T-helper 9 cell (primary cell): Measurements from ENCODE around the gene GNAS.

Source experiments
- DNase-seq: peaks from one replicate; pipeline ENCODE4 v3.0.0-alpha.2; 2020

GNAS gene

DNA sequence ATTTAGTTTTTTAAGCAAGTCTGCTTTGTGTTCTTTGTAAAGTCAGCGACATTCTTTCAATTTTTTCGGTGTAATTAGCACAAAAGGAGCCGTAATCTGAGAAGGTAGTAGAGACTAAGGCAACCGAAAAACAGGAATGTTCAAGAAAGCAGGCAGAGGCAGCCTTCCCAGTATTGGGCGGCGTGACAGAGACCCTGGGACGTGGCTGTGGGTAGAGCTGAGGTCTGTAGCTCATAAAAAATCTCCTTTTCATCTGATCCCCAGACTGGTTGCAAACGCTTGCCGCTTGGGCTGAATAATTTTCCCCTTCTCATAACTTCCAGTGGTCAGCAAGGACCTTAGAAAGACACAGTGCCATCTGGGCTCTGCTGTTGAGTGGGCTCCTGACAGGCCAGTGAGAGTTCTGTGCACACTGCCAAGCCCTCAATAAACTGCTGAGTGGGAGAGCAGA lies 30.8 kb downstream of the GNAS start:
- DNase-seq: no peak

DNA sequence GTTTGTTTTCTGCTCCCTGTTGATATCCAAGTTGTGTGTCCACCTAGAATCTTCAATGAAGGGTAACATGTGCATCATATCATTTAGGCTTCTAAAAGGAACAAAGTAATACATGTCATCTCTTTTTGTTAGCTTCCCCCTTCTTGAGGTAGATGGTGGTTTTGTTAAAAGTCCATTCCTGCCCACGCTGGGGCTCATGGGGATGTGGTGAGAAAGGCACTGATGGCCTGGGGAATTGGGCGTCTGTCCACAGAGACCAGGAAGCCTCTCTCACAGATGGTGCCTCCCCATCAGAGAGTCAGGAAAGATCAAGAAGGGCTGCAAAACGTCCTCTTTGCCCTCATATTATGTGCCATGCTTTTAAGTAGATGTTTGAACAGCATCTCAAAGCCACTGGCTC lies 32.5 kb downstream of the GNAS start:
- DNase-seq: no peak

DNA sequence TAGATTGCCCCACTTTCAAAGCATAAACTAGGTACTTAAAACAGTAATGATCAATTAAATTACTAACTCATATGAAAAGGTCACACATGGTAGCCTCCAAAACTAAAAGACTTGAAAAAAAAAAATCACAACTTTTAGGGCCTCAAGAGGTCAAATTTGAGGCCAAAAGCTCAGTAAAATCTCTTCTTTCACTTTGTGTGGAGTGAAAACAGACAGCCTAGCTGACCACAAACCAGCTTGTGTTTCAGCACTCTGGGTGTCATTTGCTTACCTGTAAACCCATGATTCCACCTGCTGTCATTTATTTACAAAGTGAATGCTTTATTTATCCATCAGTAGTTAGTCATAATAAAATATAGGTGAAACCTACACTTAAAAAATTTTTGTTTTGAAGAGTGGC lies 34.0 kb downstream of the GNAS start:
- DNase-seq: no peak

DNA sequence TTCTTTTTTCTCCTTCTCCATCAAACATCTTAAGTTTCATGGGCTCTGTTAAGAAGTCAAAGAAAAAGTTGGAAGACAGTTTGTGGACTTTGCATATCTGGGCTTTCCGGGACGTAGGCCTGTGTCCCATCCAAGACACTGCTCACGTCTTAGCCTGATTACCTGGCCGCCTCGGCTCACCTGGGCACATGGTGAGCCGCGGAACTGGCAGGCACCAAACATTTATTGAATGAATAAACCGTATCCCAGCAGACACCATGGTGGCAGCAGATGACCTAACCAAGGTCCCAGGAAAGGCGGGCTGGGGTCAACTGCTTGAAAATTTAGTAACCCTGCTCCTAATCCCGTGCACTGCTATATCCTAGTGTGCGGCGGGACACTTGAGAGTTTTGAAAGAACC lies 35.6 kb downstream of the GNAS start:
- DNase-seq: no peak

DNA sequence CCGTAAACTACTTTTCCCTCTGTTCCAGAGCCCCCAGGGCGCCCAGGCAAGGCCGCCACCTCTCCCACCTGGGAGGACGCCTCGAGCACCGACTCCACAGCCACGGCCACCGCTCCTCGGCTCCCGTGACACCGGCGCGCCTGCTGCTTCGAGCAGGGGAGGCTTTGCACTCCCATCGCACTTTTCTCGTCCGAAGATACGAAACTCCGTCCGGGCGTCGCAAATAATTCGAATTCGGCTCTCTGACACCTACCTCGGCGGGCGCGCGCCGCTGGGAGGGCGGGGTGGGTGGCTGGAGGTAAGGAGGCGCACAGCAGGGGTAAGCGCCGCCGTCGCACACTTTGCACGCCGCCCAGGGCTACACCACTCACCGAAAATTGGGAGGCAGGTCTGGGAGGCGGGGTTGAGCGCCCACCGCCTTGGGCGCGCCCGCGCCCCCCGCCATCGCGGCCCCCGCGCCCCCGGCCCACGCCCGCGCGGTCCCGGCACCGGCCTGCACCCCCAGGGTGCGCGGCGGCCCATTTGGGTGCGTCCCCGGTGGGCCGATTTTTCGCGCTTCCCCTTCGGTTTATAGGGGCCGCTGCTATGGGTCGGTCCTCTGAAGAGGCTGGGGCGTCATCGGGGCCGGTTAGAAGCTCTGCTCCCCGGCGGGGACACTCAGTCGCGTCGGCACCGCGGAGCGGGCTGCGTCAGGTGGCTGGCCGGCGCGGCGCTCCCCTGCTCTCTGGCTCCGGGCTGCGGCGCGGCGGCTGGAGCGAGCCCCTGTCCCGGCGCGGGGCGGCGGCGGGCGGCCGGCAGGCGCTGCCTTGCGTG lies 36.2 kb downstream of the GNAS start:
- DNase-seq: peak; percentile 75

DNA sequence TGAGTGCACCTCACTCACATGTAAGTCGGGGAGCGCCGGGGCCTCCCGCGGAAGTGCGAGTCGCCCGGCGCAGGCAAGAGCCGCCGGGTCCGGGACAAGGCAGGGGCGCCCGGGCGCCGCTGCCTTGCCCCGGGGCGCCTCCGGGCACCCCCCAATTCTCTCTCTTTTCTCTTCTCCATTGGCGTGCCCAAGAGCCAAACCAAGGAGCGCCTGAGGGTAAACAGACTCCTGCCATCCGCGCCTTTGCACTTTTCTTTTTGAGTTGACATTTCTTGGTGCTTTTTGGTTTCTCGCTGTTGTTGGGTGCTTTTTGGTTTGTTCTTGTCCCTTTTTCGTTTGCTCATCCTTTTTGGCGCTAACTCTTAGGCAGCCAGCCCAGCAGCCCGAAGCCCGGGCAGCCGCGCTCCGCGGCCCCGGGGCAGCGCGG lies 36.8 kb downstream of the GNAS start:
- no peak for DNase-seq

DNA sequence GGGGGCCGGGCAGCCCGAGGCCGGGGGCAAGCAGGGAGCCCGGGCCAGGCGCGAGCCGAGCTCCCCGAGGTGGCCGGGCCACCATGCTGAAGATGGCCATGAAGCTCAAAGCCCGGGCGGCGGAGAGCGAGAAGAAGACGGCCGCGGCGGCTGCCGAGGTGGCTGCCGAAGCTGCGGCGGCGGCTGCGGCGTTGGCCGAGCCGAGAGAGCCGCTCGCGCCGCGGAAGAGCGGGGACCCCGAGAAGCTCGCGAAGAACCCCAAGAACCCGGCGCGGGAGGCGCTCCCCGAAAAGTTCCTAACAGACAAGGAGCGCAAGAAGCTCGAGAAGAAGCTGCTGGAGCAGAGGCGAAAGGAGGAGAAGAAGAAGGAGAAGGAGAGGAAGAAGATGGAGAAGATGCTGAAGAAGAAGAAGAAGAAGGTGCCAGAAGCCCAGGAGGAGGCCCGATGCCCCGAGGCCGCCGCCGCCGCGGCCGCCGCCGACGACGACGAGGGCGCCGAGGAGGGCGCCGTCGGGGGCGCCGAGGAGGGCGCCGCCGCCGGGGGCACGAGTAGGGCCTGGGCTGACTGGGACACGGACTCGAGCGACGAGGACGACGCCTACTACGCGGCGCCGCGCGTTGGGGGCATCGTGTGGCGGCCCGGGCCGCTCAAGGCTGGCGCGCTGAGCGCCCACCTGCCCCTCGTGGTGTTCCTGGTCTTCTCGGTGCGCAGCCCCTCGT lies 37.4 kb downstream of the GNAS start:
- DNase-seq: no peak

DNA sequence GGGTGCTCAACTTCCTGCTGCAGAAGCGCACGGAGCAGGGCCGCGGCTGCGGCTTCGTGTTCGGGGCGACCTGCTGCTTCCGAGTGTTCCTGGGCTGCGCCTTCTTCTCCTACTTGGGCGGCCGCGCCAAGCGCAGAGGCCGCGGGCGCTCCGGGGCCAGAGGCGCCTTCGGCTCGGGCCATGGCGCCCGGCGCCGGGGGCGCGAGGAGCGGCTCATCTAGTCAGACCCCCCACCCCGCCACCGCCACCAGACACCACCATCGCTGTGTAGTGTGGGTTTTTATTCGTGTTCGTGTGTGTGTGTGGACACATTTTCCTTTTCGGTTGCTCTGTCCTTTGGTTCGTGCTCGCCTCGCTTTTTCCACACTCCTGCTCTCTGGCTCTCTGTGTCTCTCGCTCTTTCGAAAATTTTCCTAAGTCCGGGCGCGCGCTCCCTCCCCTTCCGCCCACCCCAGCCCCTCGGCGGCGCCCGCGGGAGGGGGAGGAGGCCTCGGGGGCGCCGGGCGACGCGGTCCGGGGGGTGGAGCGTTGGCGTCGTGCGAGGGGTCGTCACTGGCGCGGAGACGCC lies 38.1 kb downstream of the GNAS start:
- peak; percentile 54 for DNase-seq

DNA sequence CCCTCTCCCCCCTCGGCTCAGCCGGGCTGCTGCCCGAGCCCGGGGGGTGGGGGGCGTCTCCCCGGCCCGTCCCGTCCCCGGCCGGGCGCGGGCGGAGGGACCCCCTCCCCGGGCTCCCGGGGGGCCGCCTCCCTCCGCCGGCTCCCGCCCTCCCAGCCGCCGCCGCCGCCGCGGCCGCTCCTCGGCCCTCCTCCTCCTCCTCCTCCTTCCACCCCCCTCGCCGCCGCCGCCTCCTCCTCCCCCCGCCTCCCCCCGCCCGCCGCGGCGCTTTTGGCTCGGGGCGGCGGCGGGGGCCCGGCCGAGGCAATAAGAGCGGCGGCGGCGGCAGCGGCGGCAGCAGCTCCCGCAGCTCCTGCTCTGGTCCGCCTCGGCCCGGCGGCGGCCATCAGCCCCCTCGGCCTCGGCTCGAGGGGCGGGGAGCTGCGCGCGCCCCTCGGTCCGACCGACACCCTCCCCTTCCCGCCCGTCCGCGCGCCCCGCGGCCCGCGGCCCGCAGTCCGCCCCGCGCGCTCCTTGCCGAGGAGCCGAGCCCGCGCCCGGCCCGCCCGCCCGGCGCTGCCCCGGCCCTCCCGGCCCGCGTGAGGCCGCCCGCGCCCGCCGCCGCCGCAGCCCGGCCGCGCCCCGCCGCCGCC lies 38.7 kb downstream of the GNAS start:
- peak; percentile 77 for DNase-seq

DNA sequence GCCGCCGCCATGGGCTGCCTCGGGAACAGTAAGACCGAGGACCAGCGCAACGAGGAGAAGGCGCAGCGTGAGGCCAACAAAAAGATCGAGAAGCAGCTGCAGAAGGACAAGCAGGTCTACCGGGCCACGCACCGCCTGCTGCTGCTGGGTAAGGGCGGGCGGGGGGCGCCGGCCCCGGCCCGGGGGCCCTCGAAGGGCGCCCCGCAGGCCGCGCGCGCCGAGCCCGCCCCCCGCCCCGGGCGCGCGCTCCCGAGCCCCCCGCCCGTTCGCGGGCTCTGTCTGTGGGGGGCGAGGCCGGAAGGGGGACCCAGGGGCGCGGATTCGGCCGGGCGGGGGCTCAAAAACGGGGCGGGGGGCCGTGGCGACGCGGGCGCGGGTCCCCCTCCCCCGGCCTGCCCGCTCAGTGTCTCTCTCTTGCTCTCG lies 39.2 kb downstream of the GNAS start:
- peak; percentile 25 for DNase-seq

DNA sequence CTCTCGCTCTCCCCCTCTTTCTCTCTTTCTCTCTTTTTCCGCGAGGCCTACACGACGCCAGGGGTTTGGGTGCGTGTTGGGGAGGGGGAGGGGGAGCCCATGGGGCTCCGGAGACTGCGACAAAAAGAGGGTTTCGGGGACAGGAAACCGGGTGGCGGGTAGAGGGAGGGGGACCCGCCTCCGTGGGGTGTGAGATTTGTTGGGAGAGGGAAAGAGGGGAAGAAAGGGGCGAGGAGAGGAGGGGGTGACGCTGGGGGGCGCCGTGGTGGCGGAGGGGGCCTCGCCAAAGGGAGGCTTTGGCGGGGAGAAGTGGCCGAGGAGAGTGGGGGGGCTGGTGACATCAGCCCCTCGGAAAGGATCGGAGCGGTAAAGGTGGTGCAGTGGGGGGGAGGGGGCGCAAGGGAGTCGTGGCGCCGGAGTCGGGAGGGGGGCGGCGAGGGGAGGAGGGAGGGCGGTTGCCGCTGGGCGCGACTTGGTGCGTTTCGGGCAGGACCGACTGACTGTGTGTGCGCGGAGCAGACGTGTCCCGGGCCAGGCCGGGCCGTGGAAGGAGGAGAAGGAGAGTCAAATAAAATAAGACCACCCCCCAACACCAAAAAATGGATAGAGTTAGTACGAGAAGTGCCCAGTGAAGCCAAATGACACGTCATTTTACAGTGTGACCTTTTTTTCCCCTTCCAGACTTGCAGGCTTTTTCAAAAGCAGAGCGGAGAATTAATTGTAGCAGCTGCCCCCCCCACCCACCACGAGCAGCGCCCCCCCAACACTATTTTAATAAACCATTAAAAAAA lies 39.8 kb downstream of the GNAS start:
- peak; percentile 69 for DNase-seq

DNA sequence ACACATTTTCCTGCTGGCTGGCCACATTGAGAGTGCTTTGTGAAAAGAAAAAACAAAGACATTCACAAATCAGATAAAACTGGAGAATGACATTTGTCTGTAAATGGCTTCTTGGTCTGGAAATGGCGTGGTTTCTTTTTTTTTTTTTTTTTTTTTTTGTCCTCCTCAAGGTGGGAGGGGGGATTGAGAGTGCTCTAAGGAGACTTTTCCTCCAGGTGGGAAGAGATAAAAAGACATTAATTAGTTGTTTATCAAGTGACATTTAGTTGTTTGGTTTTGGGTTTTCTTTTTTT lies 40.4 kb downstream of the GNAS start:
- DNase-seq: no peak

DNA sequence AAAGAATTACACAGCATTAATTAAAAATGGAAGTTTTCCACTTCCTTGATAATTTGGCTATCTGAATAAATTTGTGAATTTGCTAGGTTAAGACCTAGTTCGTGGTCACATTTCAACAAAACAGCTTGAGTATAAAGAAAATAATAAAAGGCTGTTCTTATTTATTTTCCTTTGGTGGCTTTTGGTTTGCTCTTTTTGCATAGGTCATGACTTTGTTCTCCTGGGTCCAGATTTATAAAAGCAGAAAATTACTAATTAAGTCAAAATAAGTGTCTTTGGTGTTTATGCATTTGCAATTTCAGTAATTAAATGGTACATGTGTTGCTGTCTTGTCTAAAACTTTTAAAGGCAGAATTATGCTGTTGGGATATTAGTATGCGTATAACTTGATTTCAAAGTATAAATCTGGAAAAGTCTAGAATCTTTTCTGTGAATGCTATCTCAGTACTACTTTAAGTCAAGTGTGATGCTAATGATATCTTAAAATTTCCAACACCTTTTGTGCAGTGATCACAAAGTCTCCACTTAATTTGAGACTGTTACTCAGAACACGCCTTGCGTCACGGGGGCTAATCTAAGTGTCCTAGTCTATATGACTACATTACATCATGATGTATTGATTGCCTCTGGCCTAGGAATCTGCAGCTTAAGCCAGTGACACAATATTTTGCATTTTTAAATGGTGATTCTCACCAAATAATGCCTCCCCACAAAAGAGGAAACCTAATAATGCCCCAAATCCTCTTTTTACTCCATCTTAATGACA lies 41.0 kb downstream of the GNAS start:
- DNase-seq: no peak

DNA sequence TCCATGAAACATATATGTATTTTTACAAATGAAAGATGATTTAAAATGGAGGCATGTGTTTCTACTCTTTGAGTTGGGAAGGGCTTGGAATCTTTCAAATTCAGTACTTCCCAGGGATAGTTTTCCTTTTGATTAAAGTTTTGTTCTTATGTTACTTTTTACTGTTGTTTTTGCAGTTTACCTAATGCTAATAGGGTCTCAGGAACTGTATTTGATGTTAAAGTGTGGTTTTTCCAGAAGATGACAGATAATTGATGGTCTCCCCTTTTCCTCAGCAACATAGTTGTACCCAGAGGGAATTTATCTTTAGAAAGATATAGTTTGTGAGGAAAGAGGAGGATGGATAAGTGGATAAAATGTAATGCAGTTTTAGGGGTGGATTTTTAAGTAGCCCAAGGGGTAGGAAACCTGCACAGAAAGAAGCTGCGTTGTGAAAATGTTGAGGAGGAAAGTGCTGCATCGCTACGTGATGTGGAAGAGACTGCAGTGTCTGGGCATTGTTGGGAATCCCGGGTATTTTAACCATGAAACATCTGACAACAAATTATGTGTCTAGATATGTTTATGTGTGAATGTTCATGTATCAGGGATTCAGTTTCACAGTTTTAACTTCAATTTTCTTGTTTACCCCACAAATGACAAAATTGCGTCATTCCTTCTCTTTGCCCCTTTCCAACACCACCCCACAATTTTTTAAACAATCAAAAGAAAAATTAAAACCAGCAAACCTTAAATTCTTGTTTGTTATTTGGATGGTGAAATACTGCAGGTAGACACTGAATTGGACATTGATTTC lies 42.3 kb downstream of the GNAS start:
- DNase-seq: no peak

DNA sequence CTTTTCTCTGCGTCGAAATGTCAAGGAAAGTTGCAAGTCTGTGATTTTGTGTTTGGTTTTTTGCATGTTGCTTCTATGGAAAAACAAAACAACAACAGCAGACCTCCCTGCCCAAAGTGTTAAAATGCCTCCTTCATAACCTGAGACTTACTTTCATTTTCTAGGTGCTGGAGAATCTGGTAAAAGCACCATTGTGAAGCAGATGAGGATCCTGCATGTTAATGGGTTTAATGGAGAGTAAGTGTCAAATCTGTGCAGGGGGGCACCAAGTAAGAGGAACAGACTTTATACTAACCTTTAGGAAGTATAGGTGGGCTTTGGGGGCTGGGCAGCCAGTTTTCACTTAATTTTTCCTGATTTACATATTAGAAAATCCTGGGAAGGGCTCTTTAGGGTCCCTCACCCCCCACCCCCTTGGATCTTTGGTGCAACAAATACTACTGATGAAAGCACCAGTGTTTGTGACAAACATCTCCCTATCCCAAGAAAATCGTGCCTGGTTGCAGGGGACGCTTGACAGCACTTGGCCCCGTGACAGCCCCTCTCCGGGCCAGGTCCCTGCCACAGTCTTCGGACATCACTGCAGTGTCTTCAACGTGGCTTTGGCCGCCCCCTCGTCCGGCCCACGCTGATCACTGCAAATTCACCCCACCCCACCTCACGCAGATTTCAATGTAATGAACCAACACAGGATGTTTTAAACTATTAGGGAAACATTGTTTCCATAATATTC lies 43.1 kb downstream of the GNAS start:
- no peak for DNase-seq

DNA sequence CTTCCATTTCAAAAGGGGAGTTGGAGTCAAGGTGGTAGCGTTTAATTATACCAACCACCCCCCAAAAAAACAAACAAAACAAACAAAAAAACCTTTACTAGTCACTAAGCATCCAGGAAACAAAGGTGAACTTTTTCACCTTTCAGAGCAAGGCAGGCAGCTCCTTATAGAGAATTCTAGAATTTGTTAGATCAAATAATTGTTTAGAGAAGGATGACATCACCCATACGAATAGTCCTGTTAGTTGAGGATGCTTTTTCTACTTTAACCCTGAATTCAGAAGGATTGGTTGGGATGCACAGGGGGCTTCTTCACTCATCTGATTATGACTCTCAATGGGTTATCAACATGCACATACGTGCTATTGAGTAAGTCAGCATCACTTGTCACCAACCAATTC lies 44.3 kb downstream of the GNAS start:
- no peak for DNase-seq

DNA sequence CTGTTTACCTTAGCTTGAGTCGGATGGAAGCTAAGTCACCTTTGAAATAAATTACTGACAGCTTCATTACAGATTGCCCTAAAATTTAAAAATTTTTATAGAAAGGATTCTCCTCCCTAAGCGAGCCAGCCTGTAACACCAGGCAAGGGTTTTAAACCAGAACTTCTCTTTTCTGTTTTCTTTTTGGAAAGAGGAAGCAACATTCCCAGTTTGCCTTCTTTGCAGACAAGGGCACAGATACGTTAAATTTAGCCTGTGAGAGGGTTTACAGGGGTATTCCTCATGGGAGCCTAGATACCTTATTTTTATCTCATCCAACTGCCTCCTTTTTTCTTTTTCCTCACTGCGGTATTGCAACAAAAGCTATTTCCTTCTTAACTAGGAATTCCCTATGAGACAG lies 45.0 kb downstream of the GNAS start:
- DNase-seq: no peak

DNA sequence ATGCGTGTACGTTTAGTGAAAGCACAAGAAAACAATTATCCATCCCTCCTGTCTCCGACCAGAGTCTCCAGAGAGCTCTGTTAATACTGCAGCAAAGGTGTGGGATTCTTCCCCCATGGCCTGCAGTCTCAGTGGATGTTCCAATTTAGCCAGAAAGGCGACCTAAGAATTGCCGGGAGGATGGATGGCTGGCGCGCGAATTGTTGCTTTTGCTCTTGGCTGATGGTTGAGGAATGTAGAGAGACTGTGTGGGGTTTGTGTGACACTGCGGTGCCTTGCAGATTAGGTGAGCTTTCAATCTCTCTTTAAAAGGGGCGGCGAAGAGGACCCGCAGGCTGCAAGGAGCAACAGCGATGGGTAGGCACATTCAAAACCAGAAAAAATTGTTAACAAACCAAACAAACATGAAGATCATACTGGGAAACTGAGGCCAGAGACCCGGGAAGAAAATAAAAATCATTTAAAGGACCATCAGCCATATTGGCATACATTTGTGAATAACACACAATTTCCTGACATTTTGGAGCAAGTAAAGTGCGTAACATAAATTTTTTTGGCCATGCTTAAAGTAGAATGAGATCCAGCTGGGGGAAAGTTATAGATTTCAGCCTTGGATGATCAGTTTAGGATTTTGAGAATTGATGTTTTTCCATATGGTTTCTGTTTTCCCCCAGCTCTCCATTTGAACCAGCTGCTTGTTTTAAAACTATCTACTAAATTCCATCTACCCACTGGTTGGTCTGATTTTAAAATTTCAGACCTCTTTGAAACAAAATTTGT lies 46.3 kb downstream of the GNAS start:
- no peak for DNase-seq

DNA sequence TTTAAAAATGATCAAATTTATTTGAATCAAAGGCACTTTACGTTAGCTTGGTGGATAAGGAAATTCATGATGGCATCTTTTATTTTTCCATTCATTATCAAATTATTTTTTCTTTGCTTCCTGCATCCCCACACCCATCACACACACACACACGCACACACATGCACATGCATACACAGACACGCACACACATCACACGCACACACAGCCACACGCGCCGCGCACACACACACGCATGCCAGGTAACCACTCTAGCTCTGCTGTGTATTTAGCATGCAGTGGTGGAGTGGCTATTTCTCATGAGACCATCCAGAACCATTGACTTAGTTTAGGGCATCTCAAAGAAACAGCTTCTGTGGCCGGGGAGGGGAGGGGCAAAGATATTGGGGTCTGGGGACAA lies 47.0 kb downstream of the GNAS start:
- no peak for DNase-seq

DNA sequence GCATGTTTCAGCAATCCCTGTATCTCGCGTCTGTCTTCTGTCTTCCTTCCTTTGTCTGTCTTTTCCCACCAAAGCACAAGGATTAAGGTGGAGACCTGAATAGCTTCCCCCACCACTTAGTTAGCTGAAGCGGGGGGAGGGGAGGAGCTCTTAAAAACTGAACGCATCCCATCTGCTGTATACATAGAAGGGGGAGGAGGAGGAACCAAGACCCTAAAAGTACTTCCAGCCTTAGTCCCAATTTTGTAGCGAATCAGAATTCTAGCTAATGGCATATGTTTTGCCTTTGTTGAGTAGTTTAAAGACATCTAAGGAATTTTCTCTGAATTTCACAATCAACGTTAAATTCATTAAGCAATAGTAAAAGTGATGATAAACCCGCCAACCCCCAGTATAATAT lies 47.9 kb downstream of the GNAS start:
- DNase-seq: no peak
